ENCODE results near the gene EFNB2.
A peak's percentile ranks its signal among the peaks of the same experiment; 100 is the strongest.

The EFNB2 gene

GRCh38 chr13:106535552-106536243, at the start of gene EFNB2:
TSS of gene EFNB2 (minus strand) at chr13:106535662. CDS start at chr13:106534964, 698 bp downstream.
- peak; percentile 3 for TF ChIP-seq CTCF (IDR thresholded peaks at IDR 0.05; ENCODE audit: insufficient read depth, low read depth, low read length, missing control alignments)
- peak within 1 kb of the TSS; percentile 92 for H3K4me3 ChIP-seq (ENCODE audit: low read length)
- peak; percentile 98 for DNase-seq (ENCODE audit: low read depth)

- TF ChIP-seq CTCF (IDR thresholded peaks at IDR 0.05; ENCODE audit: insufficient read depth, low read depth, low read length, missing control alignments): no peak
- DNase-seq (ENCODE audit: low read depth): no peak
- H3K4me3 ChIP-seq (ENCODE audit: low read length): no peak overlapping the region
Observed at GRCh38 chr13:106581225-106581624, 45.8 kb upstream of the EFNB2 start.

- H3K4me3 ChIP-seq (ENCODE audit: low read length): no peak overlapping the region
- no peak for DNase-seq (ENCODE audit: low read depth)
- no peak for TF ChIP-seq CTCF (IDR thresholded peaks at IDR 0.05; ENCODE audit: insufficient read depth, low read depth, low read length, missing control alignments)
Observed at GRCh38 chr13:106575896-106576295, 40.4 kb upstream of the EFNB2 start.

GRCh38 chr13:106573868-106574267, 38.4 kb upstream of the EFNB2 start:
- no peak overlapping the region for H3K4me3 ChIP-seq (ENCODE audit: low read length)
- TF ChIP-seq CTCF (IDR thresholded peaks at IDR 0.05; ENCODE audit: insufficient read depth, low read depth, low read length, missing control alignments): no peak
- DNase-seq (ENCODE audit: low read depth): peak; percentile 47

- no peak for TF ChIP-seq CTCF (IDR thresholded peaks at IDR 0.05; ENCODE audit: insufficient read depth, low read depth, low read length, missing control alignments)
- no peak overlapping the region for H3K4me3 ChIP-seq (ENCODE audit: low read length)
- no peak for DNase-seq (ENCODE audit: low read depth)
Observed at GRCh38 chr13:106573284-106573846, 37.9 kb upstream of the EFNB2 start.

GRCh38 chr13:106570299-106570852, 34.9 kb upstream of the EFNB2 start:
- TF ChIP-seq CTCF (IDR thresholded peaks at IDR 0.05; ENCODE audit: insufficient read depth, low read depth, low read length, missing control alignments): no peak
- no peak overlapping the region for H3K4me3 ChIP-seq (ENCODE audit: low read length)
- peak; percentile 50 for DNase-seq (ENCODE audit: low read depth)

Data from epithelial cell of esophagus (primary cell).